Heart left ventricle (tissue), 16 donors: Measurements from ENCODE around the gene CDK10. TPM values are rescaled to one million over a fixed set of nuclear protein-coding genes. Genes with fewer than 3 reads are reported as not detected.
A peak's percentile ranks its signal among the peaks of the same experiment; 100 is the strongest.

Experiments used
- ATAC-seq, 4 donors: fragments of 200-7000 bp; cut with Tn5 transposase; one replicate each; pipeline ENCODE4 v1.9.1; 2020 to 2022; ENCODE audit warnings: moderate library complexity in 4 of 4, mild to moderate bottlenecking in 3 of 4, moderate number of reproducible peaks in 1 of 4
- DNase-seq, 5 donors: peaks; one replicate each; pipeline ENCODE4 v3.0.0-alpha.2; 2020
- H3K27ac ChIP-seq, 12 donors: fragments of 200-600 bp; sonication (generic) in 4 of 12; one replicate each; pipeline versions ENCODE4 v1.5.0 to v1.8.0; 2016 to 2022; ENCODE audit warnings: mild to moderate bottlenecking in 2 of 12
- H3K27me3 ChIP-seq, 9 donors: fragments of 200-600 bp; sonication (generic) in 2 of 9; one replicate each; pipeline versions ENCODE4 v1.5.1 to v1.8.0; 2016 to 2022; ENCODE audit warnings: mild to moderate bottlenecking in 3 of 9
- H3K36me3 ChIP-seq, 9 donors: fragments of 200-600 bp; sonication (generic) in 2 of 9; one replicate each; pipeline versions ENCODE4 v1.5.0 to v1.8.0; 2018 to 2022; ENCODE audit warnings: mild to moderate bottlenecking in 2 of 9
- H3K4me1 ChIP-seq, 12 donors: fragments of 200-600 bp; sonication (generic) in 4 of 12; one replicate each; pipeline versions ENCODE4 v1.5.0 to v1.8.0; 2016 to 2022; ENCODE audit warnings: mild to moderate bottlenecking in 3 of 12
- H3K4me3 ChIP-seq, 12 donors: fragments of 200-600 bp; sonication (generic) in 4 of 12; one replicate each; pipeline versions ENCODE4 v1.5.0 to v1.8.0; 2017 to 2022; ENCODE audit warnings: mild to moderate bottlenecking in 9 of 12, moderate library complexity in 4 of 12
- H3K9me3 ChIP-seq, 12 donors: fragments of 200-600 bp; sonication (generic) in 4 of 12; one replicate each; pipeline versions ENCODE4 v1.5.0 to v1.8.0; 2016 to 2022; ENCODE audit warnings: mild to moderate bottlenecking in 1 of 12
- POLR2A ChIP-seq, 2 donors: fragments of 450-650 bp; IDR thresholded peaks; one replicate each; pipeline ENCODE4 v1.6.1; 2017; ENCODE audit warnings: antibody characterized with exemption in 2 of 2, mild to moderate bottlenecking in 2 of 2, moderate library complexity in 2 of 2
- WGBS, 4 donors: extraction: QIAGEN DNeasy Blood & Tissue Kit in 2 of 4; methylation state at CpG; one replicate each; pipeline versions ENCODE4 v1.1.5 to v1.1.7; 2013 to 2018; 5-methylcytosine and 5-hydroxymethylcytosine counted together
- intact Hi-C, 10 donors: fragments of 100-400 bp; cut with DNase I; formaldehyde crosslinking; loops; one replicate each; pipeline versions ENCODE4 v1.11.1 to v1.14.2; 2022
- polyA plus RNA-seq, 2 donors: library from polyadenylated mRNA; stranded (reverse); fragments of 200-250 nt; gene quantifications; one replicate each; pipeline ENCODE4 v1.2.3, GENCODE V29; 2013
- total RNA-seq, 9 donors: library from RNA; depleted of rRNA in 2 of 9; stranded (reverse); fragments of >200 nt in 2 of 9; fragmentation: NEBNext Ultra II Directional in 3 of 9; extraction: Animal tissue kit (Norgen Biotek cat#: 25700) in 3 of 9; gene quantifications; one replicate each; pipeline versions ENCODE4 v1.1.0 to v1.2.4, GENCODE V29; 2016 to 2023
- TF ChIP-seq, protein P1 (sequence below), 12 donors: fragments of 200-600 bp; sonication (generic) in 4 of 12; IDR thresholded peaks; one replicate each; pipeline versions ENCODE4 v1.5.0 to v1.8.0; 2018 to 2022; ENCODE audit warnings: antibody characterized with exemption in 12 of 12, mild to moderate bottlenecking in 5 of 12
- donor health status: ischemic (EF 13 %, LVEDD 7.1; RV severe dilation, severe dysfunction).
- donor health status: healthy with polysubstance abuse.
- donor health status: DM: no; HTN: yes; CAD: no.
- donor health status: DM: no; HTN: no; CAD: no.
- donor health status: ischemic (EF 25% LVEDD 6.9; RV normal size, moderate dysfunction).
- donor health status: ischemic (EF 25% LVEDD 5.7; RV mildly dilated, moderate dysfunction).
- donor health status: healthy.
- donor health status: DM: yes; HTN: yes; CAD: no.
- donor health status: ischemic (EF 35%, LVEDD 5.7; RV mildly dilated, moderate dysfunction).
- donor health status: nonischemic (EF 11% LVEDD 7.7; RV severe dilation, severe dysfunction).
- donor health status: DM: yes; HTN: yes; CAD: no.
- donor health status: PGD.
- donor health status: ischemic (EF 29% LVEDD 5.4; RV normal size, mild dysfunction).
- donor health status: nonischemic (EF 23%, LVEDD 6.1; RV moderate dilation, normal function).

The CDK10 gene
- total and polyA plus RNA-seq, 11 donors = 16.1 to 31.4 (median 21.5) TPM

DNA sequence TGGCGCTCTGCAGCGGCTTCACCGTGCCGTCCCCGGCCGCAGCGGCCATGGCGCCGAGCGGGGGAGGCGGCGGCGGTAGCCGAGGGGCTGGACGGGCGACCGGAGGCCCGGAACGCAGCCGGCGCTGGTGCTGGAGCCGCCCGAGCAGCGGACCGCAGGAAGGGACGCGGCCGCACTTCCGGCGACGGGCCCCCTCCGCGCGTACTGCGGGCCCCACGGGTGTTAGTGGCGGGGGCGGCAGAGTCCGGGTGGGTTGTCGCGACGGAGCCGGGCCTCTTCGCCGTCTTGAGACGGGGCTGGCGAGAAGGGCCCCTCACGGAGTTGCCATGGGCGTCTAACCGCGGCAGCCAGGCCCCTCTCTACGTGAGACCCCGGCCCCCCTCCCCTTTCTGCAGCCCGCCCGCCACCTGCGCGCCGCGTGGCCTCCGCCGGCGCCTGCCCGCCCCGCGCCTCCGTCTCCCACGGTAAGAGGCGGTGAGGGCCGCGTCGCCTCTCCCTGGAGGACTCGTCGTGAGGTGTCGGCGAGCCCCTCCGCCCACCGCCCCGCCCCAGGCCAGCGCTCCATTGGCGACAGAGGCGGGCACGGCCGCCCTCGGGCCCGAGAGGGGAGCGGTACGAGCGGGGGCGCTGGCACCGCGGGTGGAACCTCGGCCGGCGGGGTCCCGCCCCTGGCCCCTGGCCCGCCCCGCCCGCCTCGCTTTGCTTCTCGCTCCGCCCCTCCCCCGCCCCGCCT is 34.5 kb downstream of the CDK10 start, which contains the start of the genes VPS9D1 and ZNF276:
Gene VPS9D1, minus strand, starts transcription at position 86 of the 733 bp plus-strand sequence. Its CDS starts 37 bp downstream, at position 49.
Gene ZNF276, plus strand, starts transcription at position 725 of the 733 bp plus-strand sequence. CDS start 104 bp downstream, outside the sequence.
- intact Hi-C loops = loop anchor here in 2 of 10 donors (2.0 kb wide), 1 partner anchor 20 kb away; the partner anchor contains the start of gene SPATA2L (in 2 of the 2)

GRCh38 chr16:89721546-89722391 is 35.3 kb downstream of the CDK10 start:
- no peaks in the 10 kb centered on the region for H3K27me3 ChIP-seq
- TF ChIP-seq, protein P1, sequence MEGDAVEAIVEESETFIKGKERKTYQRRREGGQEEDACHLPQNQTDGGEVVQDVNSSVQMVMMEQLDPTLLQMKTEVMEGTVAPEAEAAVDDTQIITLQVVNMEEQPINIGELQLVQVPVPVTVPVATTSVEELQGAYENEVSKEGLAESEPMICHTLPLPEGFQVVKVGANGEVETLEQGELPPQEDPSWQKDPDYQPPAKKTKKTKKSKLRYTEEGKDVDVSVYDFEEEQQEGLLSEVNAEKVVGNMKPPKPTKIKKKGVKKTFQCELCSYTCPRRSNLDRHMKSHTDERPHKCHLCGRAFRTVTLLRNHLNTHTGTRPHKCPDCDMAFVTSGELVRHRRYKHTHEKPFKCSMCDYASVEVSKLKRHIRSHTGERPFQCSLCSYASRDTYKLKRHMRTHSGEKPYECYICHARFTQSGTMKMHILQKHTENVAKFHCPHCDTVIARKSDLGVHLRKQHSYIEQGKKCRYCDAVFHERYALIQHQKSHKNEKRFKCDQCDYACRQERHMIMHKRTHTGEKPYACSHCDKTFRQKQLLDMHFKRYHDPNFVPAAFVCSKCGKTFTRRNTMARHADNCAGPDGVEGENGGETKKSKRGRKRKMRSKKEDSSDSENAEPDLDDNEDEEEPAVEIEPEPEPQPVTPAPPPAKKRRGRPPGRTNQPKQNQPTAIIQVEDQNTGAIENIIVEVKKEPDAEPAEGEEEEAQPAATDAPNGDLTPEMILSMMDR (IDR thresholded peaks at IDR 0.05) = no peak
- TF ChIP-seq POLR2A (IDR thresholded peaks at IDR 0.05) = no peak
- WGBS, 4 donors = 0% methylated on average over 78 to 112 of the region's 112 CpGs; no CpG with 5 or more reads in 1 of the 4 donors
- H3K36me3 ChIP-seq = peaks cover 0 to 43% (median 38%) of the 10 kb centered on the region in 9 donors
- H3K4me1 ChIP-seq = peaks cover 8 to 60% (median 34%) of the 10 kb centered on the region in 12 donors
- intact Hi-C loops = loop anchor here in 3 of 10 donors (2.0 kb wide), 2 partner anchors 15 to 21 kb away; partner anchors contain the start of gene SPATA2L (in 2 of the 3)
- H3K9me3 ChIP-seq = no peaks in the 10 kb centered on the region
- DNase-seq (peak; percentile 66 to 90 (median 76)), ATAC-seq (peak in 3 of 4 donors; percentile 20 to 35 (median 34))
- peak overlapping the region; percentile 74 to 98 (median 92) for H3K4me3 ChIP-seq
- H3K27ac ChIP-seq = peak overlapping the region; percentile 95 to 100 (median 98)

More for the DNA sequence above, 34.5 kb downstream of the CDK10 start, which contains the start of the genes VPS9D1 and ZNF276:
- Histone ChIP-seq H3K27me3 (no peaks in the 10 kb centered on the region), H3K27ac (peak within 1 kb of the TSS; percentile 95 to 100 (median 98)), H3K9me3 (no peaks in the 10 kb centered on the region), H3K4me3 (peak within 1 kb of the TSS; percentile 74 to 98 (median 92)), H3K4me1 (peaks cover 8 to 60% (median 34%) of the 10 kb centered on the region in 12 donors), H3K36me3 (peaks cover 0 to 35% (median 30%) of the 10 kb centered on the region in 9 donors)
- DNase-seq (peak; percentile 89 to 93 (median 90)), ATAC-seq (peak; percentile 35 to 84 (median 76))
- TF ChIP-seq POLR2A (IDR thresholded peaks at IDR 0.05) = peak in 1 of 2 donors; percentile 49
- TF ChIP-seq, protein P1 (IDR thresholded peaks at IDR 0.05) = no peak
- 0 to 1% (median 1%) methylated on average over 42 to 103 of the region's 103 CpGs for WGBS, 4 donors

- TF ChIP-seq, protein P1 (IDR thresholded peaks at IDR 0.05) = no peak
- TF ChIP-seq POLR2A (IDR thresholded peaks at IDR 0.05) = no peak
- peak; percentile 27 to 72 (median 58) for ATAC-seq
- no peaks in the 10 kb centered on the region for H3K9me3 ChIP-seq
- H3K4me3 ChIP-seq = peak overlapping the region; percentile 74 to 98 (median 92)
- peak; percentile 68 to 90 (median 78) for DNase-seq
- 17 to 38% (median 23%) methylated on average over 41 to 56 of the region's 56 CpGs for WGBS, 4 donors
- peak overlapping the region; percentile 95 to 100 (median 98) for H3K27ac ChIP-seq
- H3K27me3 ChIP-seq = no peaks in the 10 kb centered on the region
- intact Hi-C loops = loop anchor here in 1 of 10 donors (2.0 kb wide), 1 partner anchor 14 kb away; no protein-coding TSS in a partner anchor
- H3K36me3 ChIP-seq = peaks cover 0 to 52% (median 47%) of the 10 kb centered on the region in 9 donors
- H3K4me1 ChIP-seq = peaks cover 8 to 60% (median 34%) of the 10 kb centered on the region in 12 donors
Measured at GRCh38 chr16:89722392-89723278, 36.1 kb downstream of the CDK10 start.
